ENCODE results near the gene MSL3. TPM values are rescaled to one million over a fixed set of nuclear protein-coding genes. Genes with fewer than 3 reads are reported as not detected.

Gene MSL3
- total RNA-seq, 1 experiment from 2014 or later: 13.4 TPM

- no peak for TF ChIP-seq ZMAT4 (CRISPR knock-in tag; IDR thresholded peaks at IDR 0.05)
Observed at GRCh38 chrX:11791090-11791489, 33.1 kb downstream of the MSL3 start (continued).

- DNase-seq (ENCODE audit: low spot score): no peak
- CTCF ChIA-PET: no interaction called here
- H3K9me3 Mint-ChIP-seq: no peaks in the 10 kb centered on the region
- no peak for ATAC-seq
- H3K27ac Mint-ChIP-seq: no peak overlapping the region
- POLR2A ChIA-PET: no interaction called here
- H3K4me3 Mint-ChIP-seq: no peak overlapping the region
- no peaks in the 10 kb centered on the region for H3K36me3 Mint-ChIP-seq
- H3K4me1 Mint-ChIP-seq: peaks cover 12% of the 10 kb centered on the region
- H3K27me3 Mint-ChIP-seq (ENCODE audit: low read depth): no peaks in the 10 kb centered on the region
- TF ChIP-seq ZSCAN18 (CRISPR knock-in tag; IDR thresholded peaks at IDR 0.05): no peak
- no peak for TF ChIP-seq ATF1 (CRISPR knock-in tag; IDR thresholded peaks at IDR 0.05)
- no peak for TF ChIP-seq FOXP1 (CRISPR knock-in tag; IDR thresholded peaks at IDR 0.05; ENCODE audit: borderline replicate concordance)
- TF ChIP-seq NFE2L1 (CRISPR knock-in tag; IDR thresholded peaks at IDR 0.05): no peak
- no peak for TF ChIP-seq RELA (CRISPR knock-in tag; IDR thresholded peaks at IDR 0.05; ENCODE audit: borderline replicate concordance)
- TF ChIP-seq TCF7 (CRISPR knock-in tag; IDR thresholded peaks at IDR 0.05; ENCODE audit: low read depth): no peak
- no peak for TF ChIP-seq KAT7 (CRISPR knock-in tag; IDR thresholded peaks at IDR 0.05; ENCODE audit: borderline replicate concordance)
- no peak for TF ChIP-seq ARID4B (CRISPR knock-in tag; IDR thresholded peaks at IDR 0.05; ENCODE audit: borderline replicate concordance)
- TF ChIP-seq FOXP4 (CRISPR knock-in tag; IDR thresholded peaks at IDR 0.05): no peak
- TF ChIP-seq ZNF281 (CRISPR knock-in tag; IDR thresholded peaks at IDR 0.05): no peak
- no peak for TF ChIP-seq MYBL2 (CRISPR knock-in tag; IDR thresholded peaks at IDR 0.05)
- no peak for TF ChIP-seq PREB (CRISPR knock-in tag; IDR thresholded peaks at IDR 0.05; ENCODE audit: borderline replicate concordance)
- TF ChIP-seq NFATC4 (CRISPR knock-in tag; IDR thresholded peaks at IDR 0.05): no peak
- TF ChIP-seq MLX (CRISPR knock-in tag; IDR thresholded peaks at IDR 0.05): no peak
Observed at GRCh38 chrX:11791537-11791936, 33.5 kb downstream of the MSL3 start.
